Uterus (tissue), 4 donors: ENCODE data around the gene R3HDM2. TPM values are rescaled to one million over a fixed set of nuclear protein-coding genes. Genes with fewer than 3 reads are reported as not detected.

Experiments used
- DNase-seq, 2 donors: peaks; one replicate each; pipeline ENCODE4 v3.0.0-alpha.2; 2019 to 2020
- H3K27ac ChIP-seq, 2 donors: fragments of 200-600 bp; sonication (generic); 1 replicate in 1 of 2; 2 replicates in 1 of 2; pipeline ENCODE4 v1.5.1; 2016 to 2018
- H3K27me3 ChIP-seq, 2 donors: fragments of 200-600 bp; sonication (generic); one replicate each; pipeline ENCODE4 v1.5.1; 2018 to 2019; ENCODE audit warnings: control low read depth in 1 of 2
- H3K36me3 ChIP-seq, 2 donors: fragments of 200-600 bp; sonication (generic); one replicate each; pipeline ENCODE4 v1.5.1; 2019; ENCODE audit warnings: control low read depth in 1 of 2
- H3K4me1 ChIP-seq, 2 donors: fragments of 200-600 bp; sonication (generic); one replicate each; pipeline ENCODE4 v1.5.1; 2018 to 2019; ENCODE audit warnings: control low read depth in 1 of 2
- H3K4me3 ChIP-seq, 2 donors: fragments of 200-600 bp; sonication (generic); 1 replicate in 1 of 2; 2 replicates in 1 of 2; pipeline ENCODE4 v1.5.1; 2018 to 2019; ENCODE audit warnings: mild to moderate bottlenecking in 1 of 2
- H3K9me3 ChIP-seq, 2 donors: fragments of 200-600 bp; sonication (generic); one replicate each; pipeline ENCODE4 v1.5.1; 2019; ENCODE audit warnings: control low read depth in 1 of 2
- CTCF ChIP-seq, 4 experiments: fragments of 200-600 bp in 2 of 4; fragments of 450-650 bp in 2 of 4; sonication (generic) in 2 of 4; IDR thresholded peaks; one replicate each; pipeline ENCODE4 v1.5.1; 2016 to 2019; ENCODE audit warnings: antibody characterized with exemption in 4 of 4, mild to moderate bottlenecking in 2 of 4, moderate library complexity in 1 of 4
- POLR2A ChIP-seq, 2 donors: fragments of 450-650 bp; IDR thresholded peaks; one replicate each; pipeline ENCODE4 v1.6.1; 2016; ENCODE audit warnings: antibody characterized with exemption in 2 of 2, mild to moderate bottlenecking in 1 of 2, moderate library complexity in 1 of 2
- intact Hi-C: fragments of 100-400 bp; cut with DNase I; formaldehyde crosslinking; loops from one replicate; pipeline ENCODE4 v1.15.1; 2023; ENCODE audit warnings: low total_unique reads
- total RNA-seq, 4 donors: library from RNA; depleted of rRNA in 3 of 4; stranded (reverse); fragments of >200 nt in 3 of 4; gene quantifications; one replicate each; pipeline versions ENCODE4 v1.1.0 to v1.2.4, GENCODE V29; 2014 to 2023
- donor health status: DM: yes; HTN: yes; CAD: no.

The R3HDM2 gene
- total RNA-seq, 4 donors from 2014 or later = 9.4 to 89.0 (median 34.2) TPM

DNA sequence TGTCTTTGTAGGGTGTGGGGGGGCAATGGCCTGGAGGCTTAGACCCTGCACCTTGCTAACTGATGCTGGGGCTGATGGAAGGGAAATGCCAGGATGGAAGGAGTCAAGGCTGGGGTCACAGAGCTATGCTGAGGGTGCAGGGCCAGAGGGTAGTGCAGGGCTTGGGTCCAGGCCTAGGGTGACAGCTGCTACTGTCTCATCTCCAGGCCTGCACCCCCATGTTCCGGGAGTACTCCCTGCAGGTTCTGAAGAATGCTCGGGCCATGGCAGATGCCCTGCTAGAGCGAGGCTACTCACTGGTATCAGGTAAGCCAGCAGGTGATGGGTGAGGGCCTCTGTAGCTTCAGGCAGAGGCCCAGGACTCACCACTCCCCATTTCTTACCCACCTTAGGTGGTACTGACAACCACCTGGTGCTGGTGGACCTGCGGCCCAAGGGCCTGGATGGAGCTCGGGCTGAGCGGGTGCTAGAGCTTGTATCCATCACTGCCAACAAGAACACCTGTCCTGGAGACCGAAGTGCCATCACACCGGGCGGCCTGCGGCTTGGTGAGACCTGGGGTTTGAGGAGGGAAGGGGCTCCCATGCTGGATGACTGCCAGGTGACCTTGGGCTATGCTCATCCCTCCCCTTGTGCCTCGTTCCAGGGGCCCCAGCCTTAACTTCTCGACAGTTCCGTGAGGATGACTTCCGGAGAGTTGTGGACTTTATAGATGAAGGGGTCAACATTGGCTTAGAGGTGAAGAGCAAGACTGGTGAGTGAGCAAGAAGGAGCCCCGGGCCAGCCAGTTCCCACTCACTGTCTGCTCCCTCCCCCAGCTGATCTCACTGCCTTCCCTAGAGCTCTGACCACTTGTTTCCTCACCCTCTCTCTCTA is 197.2 kb downstream of the R3HDM2 start:
- DNase-seq = no peak
- no peaks in the 10 kb centered on the region for H3K9me3 ChIP-seq
- H3K27ac ChIP-seq = no peak overlapping the region
- H3K4me1 ChIP-seq = no peaks in the 10 kb centered on the region
- H3K27me3 ChIP-seq = no peaks in the 10 kb centered on the region
- TF ChIP-seq CTCF (IDR thresholded peaks at IDR 0.05) (no peak), POLR2A (IDR thresholded peaks at IDR 0.05) (no peak)
- no peak overlapping the region for H3K4me3 ChIP-seq
- intact Hi-C loops = no loop called here
- no peaks in the 10 kb centered on the region for H3K36me3 ChIP-seq

DNA sequence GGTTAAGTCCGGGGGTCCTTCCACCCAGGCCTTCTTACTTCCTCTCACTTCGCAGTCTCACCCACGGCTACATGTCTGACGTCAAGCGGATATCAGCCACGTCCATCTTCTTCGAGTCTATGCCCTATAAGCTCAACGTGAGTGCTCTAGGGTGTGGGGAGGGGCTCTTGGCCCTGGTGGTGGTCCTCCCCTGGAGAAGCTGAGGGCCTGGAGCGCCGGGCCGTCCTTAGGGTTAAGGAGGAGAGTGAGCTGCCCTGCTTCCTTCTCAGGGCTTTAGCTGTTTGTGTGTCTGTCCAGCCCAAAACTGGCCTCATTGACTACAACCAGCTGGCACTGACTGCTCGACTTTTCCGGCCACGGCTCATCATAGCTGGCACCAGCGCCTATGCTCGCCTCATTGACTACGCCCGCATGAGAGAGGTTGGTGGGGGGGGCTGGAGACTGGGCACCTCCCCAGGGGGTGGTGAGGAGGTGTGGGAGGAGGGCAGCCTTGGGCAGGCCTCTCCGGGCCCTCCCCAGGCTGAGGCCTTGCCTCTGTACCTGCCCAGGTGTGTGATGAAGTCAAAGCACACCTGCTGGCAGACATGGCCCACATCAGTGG is 198.6 kb downstream of the R3HDM2 start:
- intact Hi-C loops = no loop called here
- H3K27ac ChIP-seq = no peak overlapping the region
- no peaks in the 10 kb centered on the region for H3K36me3 ChIP-seq
- no peak overlapping the region for H3K4me3 ChIP-seq
- no peaks in the 10 kb centered on the region for H3K4me1 ChIP-seq
- TF ChIP-seq POLR2A (IDR thresholded peaks at IDR 0.05) (no peak), CTCF (IDR thresholded peaks at IDR 0.05) (no peak)
- H3K9me3 ChIP-seq = no peaks in the 10 kb centered on the region
- no peaks in the 10 kb centered on the region for H3K27me3 ChIP-seq
- DNase-seq = no peak

DNA sequence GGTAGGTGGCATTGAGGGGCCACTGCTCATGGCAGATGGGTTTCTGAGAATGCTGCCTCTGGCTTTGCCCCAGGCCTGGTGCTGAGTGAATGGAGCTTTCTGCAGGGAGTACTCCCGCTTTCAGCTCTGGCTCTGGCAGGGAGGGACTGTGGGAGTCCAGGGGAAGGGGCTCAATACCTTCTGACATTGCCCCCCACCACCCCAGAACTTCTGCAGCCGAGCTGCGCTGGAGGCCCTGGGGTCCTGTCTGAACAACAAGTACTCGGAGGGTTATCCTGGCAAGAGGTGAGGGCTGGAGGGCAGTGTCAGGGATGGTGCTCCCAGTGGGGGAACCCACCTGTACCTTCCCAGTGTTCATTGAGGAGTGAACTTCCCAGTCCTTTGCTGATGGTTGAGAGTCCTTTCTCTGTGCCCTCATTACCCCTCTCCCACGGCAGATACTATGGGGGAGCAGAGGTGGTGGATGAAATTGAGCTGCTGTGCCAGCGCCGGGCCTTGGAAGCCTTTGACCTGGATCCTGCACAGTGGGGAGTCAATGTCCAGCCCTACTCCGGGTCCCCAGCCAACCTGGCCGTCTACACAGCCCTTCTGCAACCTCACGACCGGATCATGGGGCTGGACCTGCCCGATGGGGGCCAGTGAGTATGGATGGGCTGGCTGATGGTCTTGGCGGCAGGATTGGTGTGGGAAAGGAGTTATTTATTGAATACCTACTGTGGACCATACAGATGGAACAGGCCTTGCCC is 199.4 kb downstream of the R3HDM2 start:
- intact Hi-C loops = no loop called here
- peaks cover 0 to 6% of the 10 kb centered on the region in 2 donors for H3K4me1 ChIP-seq
- H3K36me3 ChIP-seq = no peaks in the 10 kb centered on the region
- H3K9me3 ChIP-seq = no peaks in the 10 kb centered on the region
- no peak for DNase-seq
- no peak overlapping the region for H3K27ac ChIP-seq
- TF ChIP-seq CTCF (IDR thresholded peaks at IDR 0.05) (no peak), POLR2A (IDR thresholded peaks at IDR 0.05) (no peak)
- H3K27me3 ChIP-seq = no peaks in the 10 kb centered on the region
- no peak overlapping the region for H3K4me3 ChIP-seq

- TF ChIP-seq POLR2A (IDR thresholded peaks at IDR 0.05) (no peak), CTCF (IDR thresholded peaks at IDR 0.05) (no peak)
- no peak for DNase-seq
- intact Hi-C loops = no loop called here
- Histone ChIP-seq H3K27ac (peak overlapping the region in 1 of 2 donors; percentile 65), H3K4me3 (peak overlapping the region; percentile 48 to 63), H3K9me3 (no peaks in the 10 kb centered on the region), H3K4me1 (peaks cover 0 to 6% of the 10 kb centered on the region in 2 donors), H3K27me3 (no peaks in the 10 kb centered on the region), H3K36me3 (no peaks in the 10 kb centered on the region)
Measured at GRCh38 chr12:57230381-57231155, 200.3 kb downstream of the R3HDM2 start.
